OCI-LY7 (cell line): ENCODE results near the gene TBC1D9B.
A peak's percentile ranks its signal among the peaks of the same experiment; 100 is the strongest.

Experiments
- EZH2phosphoT487 ChIP-seq: fragments of 200-600 bp; sonication (generic); IDR thresholded peaks from 2 replicates; pipeline ENCODE4 v1.6.1; 2018; ENCODE audit warnings: low read depth, borderline replicate concordance, mild to moderate bottlenecking, mixed run types, antibody characterized with exemption, low read length, moderate library complexity, mixed read lengths
- TF ChIP-seq, protein P1 (sequence below): fragments of 200-600 bp; sonication (generic); conservative IDR thresholded peaks from 2 replicates; pipeline ENCODE4 v1.5.1; 2014; ENCODE audit warnings: mild to moderate bottlenecking, antibody characterized with exemption, low read length, moderate library complexity, mixed read lengths

DNA sequence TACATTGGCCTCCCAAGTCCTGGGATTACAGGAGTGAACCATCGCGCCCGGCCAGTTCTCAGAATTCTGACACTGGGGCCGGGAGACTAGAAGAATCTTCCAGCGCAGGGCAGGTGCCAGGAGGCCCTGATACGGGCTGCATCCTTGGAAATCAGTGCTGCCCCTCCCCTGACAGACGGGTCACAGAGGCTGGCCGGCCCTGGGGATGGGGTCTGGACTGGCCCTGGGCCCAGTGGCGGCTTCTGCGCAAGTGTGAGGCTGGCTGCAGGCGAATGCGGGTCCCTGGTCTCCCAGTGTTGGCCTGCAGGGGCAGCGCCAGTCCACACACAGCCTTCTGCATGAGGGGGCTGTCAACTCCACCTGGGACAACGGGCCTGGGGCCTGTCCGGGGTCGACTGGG, 831 bp upstream of the TBC1D9B start:
- TF ChIP-seq, protein P1, sequence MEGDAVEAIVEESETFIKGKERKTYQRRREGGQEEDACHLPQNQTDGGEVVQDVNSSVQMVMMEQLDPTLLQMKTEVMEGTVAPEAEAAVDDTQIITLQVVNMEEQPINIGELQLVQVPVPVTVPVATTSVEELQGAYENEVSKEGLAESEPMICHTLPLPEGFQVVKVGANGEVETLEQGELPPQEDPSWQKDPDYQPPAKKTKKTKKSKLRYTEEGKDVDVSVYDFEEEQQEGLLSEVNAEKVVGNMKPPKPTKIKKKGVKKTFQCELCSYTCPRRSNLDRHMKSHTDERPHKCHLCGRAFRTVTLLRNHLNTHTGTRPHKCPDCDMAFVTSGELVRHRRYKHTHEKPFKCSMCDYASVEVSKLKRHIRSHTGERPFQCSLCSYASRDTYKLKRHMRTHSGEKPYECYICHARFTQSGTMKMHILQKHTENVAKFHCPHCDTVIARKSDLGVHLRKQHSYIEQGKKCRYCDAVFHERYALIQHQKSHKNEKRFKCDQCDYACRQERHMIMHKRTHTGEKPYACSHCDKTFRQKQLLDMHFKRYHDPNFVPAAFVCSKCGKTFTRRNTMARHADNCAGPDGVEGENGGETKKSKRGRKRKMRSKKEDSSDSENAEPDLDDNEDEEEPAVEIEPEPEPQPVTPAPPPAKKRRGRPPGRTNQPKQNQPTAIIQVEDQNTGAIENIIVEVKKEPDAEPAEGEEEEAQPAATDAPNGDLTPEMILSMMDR: peak; percentile 49
- no peak for TF ChIP-seq EZH2phosphoT487
